ENCODE measurements around the gene TIGD3.

The TIGD3 gene

GRCh38 chr11:65362320-65362931 lies 7.9 kb downstream of the TIGD3 start:
- no peak overlapping the region for H3K27ac ChIP-seq
- TF ChIP-seq, protein P1, sequence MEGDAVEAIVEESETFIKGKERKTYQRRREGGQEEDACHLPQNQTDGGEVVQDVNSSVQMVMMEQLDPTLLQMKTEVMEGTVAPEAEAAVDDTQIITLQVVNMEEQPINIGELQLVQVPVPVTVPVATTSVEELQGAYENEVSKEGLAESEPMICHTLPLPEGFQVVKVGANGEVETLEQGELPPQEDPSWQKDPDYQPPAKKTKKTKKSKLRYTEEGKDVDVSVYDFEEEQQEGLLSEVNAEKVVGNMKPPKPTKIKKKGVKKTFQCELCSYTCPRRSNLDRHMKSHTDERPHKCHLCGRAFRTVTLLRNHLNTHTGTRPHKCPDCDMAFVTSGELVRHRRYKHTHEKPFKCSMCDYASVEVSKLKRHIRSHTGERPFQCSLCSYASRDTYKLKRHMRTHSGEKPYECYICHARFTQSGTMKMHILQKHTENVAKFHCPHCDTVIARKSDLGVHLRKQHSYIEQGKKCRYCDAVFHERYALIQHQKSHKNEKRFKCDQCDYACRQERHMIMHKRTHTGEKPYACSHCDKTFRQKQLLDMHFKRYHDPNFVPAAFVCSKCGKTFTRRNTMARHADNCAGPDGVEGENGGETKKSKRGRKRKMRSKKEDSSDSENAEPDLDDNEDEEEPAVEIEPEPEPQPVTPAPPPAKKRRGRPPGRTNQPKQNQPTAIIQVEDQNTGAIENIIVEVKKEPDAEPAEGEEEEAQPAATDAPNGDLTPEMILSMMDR (conservative IDR thresholded peaks at IDR 0.05; ENCODE audit: low read depth): no peak
- POLR2A ChIA-PET (ENCODE audit: low non-redundant PET): no interaction called here
- no peak for DNase-seq (ENCODE audit: low spot score)
- CTCF ChIA-PET: interaction anchor here (0.9 to 1.0 kb wide), 2 partner anchors 10 to 57 kb away, joined by 3 to 5 read pairs; no protein-coding TSS in a partner anchor

DNA sequence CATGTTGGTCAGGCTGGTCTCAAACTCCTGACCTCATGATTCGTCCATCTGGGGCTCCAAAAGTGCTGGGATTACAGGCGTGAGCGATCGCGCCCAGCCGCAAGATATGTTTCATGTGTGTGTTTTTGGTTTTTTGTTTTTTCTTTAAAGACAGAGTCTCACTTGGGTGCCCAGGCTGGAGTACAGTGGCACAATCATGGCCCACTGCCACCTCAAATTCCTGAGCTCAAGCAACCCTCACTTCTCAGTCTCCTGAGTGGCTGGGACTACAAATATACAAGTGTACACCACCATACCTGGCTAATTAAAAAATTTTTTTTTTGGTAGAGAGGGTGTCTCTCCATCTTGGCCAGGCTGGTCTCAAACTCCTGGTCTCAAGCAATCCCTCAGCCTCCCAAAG lies 8.4 kb downstream of the TIGD3 start:
- TF ChIP-seq, protein P1 (conservative IDR thresholded peaks at IDR 0.05; ENCODE audit: low read depth): no peak
- DNase-seq (ENCODE audit: low spot score): no peak
- no peak overlapping the region for H3K27ac ChIP-seq
- CTCF ChIA-PET: interaction anchor here (1.0 kb wide), 1 partner anchor 56 kb away, joined by 5 read pairs; no protein-coding TSS in a partner anchor
- POLR2A ChIA-PET (ENCODE audit: low non-redundant PET): no interaction called here

- POLR2A ChIA-PET (ENCODE audit: low non-redundant PET): no interaction called here
- CTCF ChIA-PET: no interaction called here
- no peak overlapping the region for H3K27ac ChIP-seq
- TF ChIP-seq, protein P1 (conservative IDR thresholded peaks at IDR 0.05; ENCODE audit: low read depth): no peak
- DNase-seq (ENCODE audit: low spot score): no peak
These were observed 9.2 kb downstream of the TIGD3 start for GRCh38 chr11:65363770-65364169.

DNA sequence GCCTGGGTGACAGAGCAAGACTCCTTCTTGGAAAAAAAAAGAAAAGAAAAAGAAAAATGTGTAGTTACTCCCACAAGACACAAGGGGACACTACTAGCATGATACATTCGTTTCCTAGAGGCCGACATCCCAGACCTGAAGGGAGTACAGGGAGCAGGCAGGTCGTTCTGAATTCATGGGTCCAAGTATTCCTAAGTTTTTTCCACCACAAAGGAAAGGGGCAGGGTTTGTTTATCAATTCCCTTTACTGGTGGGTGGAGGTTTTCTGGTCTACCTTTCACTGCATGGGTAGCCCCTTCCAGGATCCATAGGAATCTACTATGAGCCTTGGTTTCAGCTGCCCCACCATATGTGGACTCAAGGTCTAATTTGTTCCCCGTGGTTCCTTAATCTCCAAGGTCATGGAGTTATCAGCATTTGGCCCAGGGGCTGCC lies 11.8 kb downstream of the TIGD3 start:
- TF ChIP-seq, protein P1 (conservative IDR thresholded peaks at IDR 0.05; ENCODE audit: low read depth): peak; percentile 87
- peak; percentile 80 for DNase-seq (ENCODE audit: low spot score)
- ChIA-PET POLR2A (ENCODE audit: low non-redundant PET) (interaction anchor here (0.5 kb wide), 1 partner anchor 10 kb away, joined by 4 read pairs; no protein-coding TSS in a partner anchor), CTCF (no interaction called here)
- peak overlapping the region; percentile 42; the same call in 1 of the 2 replicates for H3K27ac ChIP-seq

DNA sequence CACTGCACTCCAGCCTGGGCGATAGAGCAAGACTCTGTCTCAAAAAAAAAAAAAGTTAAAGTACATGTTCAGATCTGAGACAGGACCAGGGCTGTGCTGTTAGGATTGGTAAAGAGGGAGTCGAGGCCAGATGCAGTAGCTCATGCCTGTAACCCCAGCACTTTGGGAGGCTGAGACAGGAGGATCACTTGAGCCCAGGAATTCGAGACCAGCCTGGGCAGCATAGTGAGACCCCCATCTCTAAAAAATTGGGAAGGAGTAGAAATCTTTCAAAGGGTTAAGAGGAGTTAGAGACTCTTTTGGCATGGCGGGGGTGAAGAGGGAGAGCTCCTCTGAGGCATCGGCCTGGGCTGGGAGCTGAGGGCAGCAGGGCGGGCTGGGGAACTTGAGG lies 16.1 kb downstream of the TIGD3 start:
- DNase-seq (ENCODE audit: low spot score): no peak
- peak overlapping the region; percentile 66 for H3K27ac ChIP-seq
- ChIA-PET CTCF (no interaction called here), POLR2A (ENCODE audit: low non-redundant PET) (no interaction called here)
- TF ChIP-seq, protein P1 (conservative IDR thresholded peaks at IDR 0.05; ENCODE audit: low read depth): no peak

- POLR2A ChIA-PET (ENCODE audit: low non-redundant PET): no interaction called here
These were observed 19.5 kb downstream of the TIGD3 start for GRCh38 chr11:65373839-65374580.

More at GRCh38 chr11:65373839-65374580, 19.5 kb downstream of the TIGD3 start:
- CTCF ChIA-PET: interaction anchor here (0.6 kb wide), 1 partner anchor 17 kb away, joined by 3 read pairs; no protein-coding TSS in a partner anchor
- peak overlapping the region; percentile 100; the same call in 1 of the 2 replicates for H3K27ac ChIP-seq
- DNase-seq (ENCODE audit: low spot score): no peak
- TF ChIP-seq, protein P1 (conservative IDR thresholded peaks at IDR 0.05; ENCODE audit: low read depth): no peak

Data from RWPE1 (cell line).